H9 (cell line): ENCODE results near the gene NRBF2. TPM values are rescaled to one million over a fixed set of nuclear protein-coding genes. Genes with fewer than 3 reads are reported as not detected.

Source experiments
- DNase-seq: peaks from one replicate; pipeline ENCODE4 v3.0.0-alpha.2; 2017
- H2AFZ ChIP-seq: one replicate; pipeline ENCODE4 v1.6.1; 2013; ENCODE audit warnings: mild to moderate bottlenecking, low read length, control low read depth, moderate library complexity
- H2AK5ac ChIP-seq: 2 replicates; pipeline ENCODE4 v1.6.1; 2013; ENCODE audit warnings: low read length, control low read depth, mixed read lengths; ENCODE audit not compliant: insufficient read length
- H2BK120ac ChIP-seq: one replicate; pipeline ENCODE4 v1.6.1; 2013; ENCODE audit warnings: low read depth, mild to moderate bottlenecking, low read length, control low read depth, inconsistent platforms; ENCODE audit not compliant: poor library complexity, severe bottlenecking
- H2BK12ac ChIP-seq: 2 replicates; pipeline ENCODE4 v1.6.1; 2013; ENCODE audit warnings: low read length, control low read depth, mixed read lengths, low read depth; ENCODE audit not compliant: insufficient read length
- H2BK15ac ChIP-seq: 2 replicates; pipeline ENCODE4 v1.6.1; 2013; ENCODE audit warnings: low read depth, low read length, control low read depth
- H2BK20ac ChIP-seq: one replicate; pipeline ENCODE4 v1.6.1; 2013; ENCODE audit warnings: low read depth, mild to moderate bottlenecking, low read length, control low read depth, inconsistent platforms; ENCODE audit not compliant: poor library complexity, severe bottlenecking
- H2BK5ac ChIP-seq: 2 replicates; pipeline ENCODE4 v1.6.1; 2013; ENCODE audit warnings: low read length, control low read depth, mixed read lengths; ENCODE audit not compliant: insufficient read length
- H3K14ac ChIP-seq: 2 replicates; pipeline ENCODE4 v1.6.1; 2013; ENCODE audit warnings: low read length, control low read depth; ENCODE audit not compliant: insufficient read depth
- H3K18ac ChIP-seq: 2 replicates; pipeline ENCODE4 v1.6.1; 2013; ENCODE audit warnings: low read depth, mild to moderate bottlenecking, mixed read lengths, low read length, control low read depth; ENCODE audit not compliant: insufficient read length
- H3K23ac ChIP-seq: 2 replicates; pipeline ENCODE4 v1.6.1; 2013; ENCODE audit warnings: low read length, control low read depth, mixed read lengths, low read depth; ENCODE audit not compliant: insufficient read length
- H3K23me2 ChIP-seq: 2 replicates; pipeline ENCODE4 v1.6.1; 2013; ENCODE audit warnings: low read depth, mild to moderate bottlenecking, mixed read lengths, low read length, control low read depth; ENCODE audit not compliant: insufficient read length, poor library complexity, severe bottlenecking
- H3K27ac ChIP-seq: 2 replicates; pipeline ENCODE4 v1.5.1; 2013; ENCODE audit warnings: low read length, control low read depth, mixed read lengths, low read depth; ENCODE audit not compliant: insufficient read length
- H3K27me3 ChIP-seq: 2 replicates; pipeline ENCODE4 v1.6.1; 2013; ENCODE audit warnings: low read length, control low read depth, inconsistent platforms; ENCODE audit not compliant: insufficient read depth
- H3K4ac ChIP-seq: 2 replicates; pipeline ENCODE4 v1.6.1; 2013; ENCODE audit warnings: low read depth, mild to moderate bottlenecking, control low read depth, inconsistent platforms, low read length, moderate library complexity
- H3K4me1 ChIP-seq: 2 replicates; pipeline ENCODE4 v1.6.1; 2013; ENCODE audit warnings: low read length, control low read depth, inconsistent platforms; ENCODE audit not compliant: insufficient read depth
- H3K4me2 ChIP-seq: 2 replicates; pipeline ENCODE4 v1.6.1; 2013; ENCODE audit warnings: low read length, control low read depth, mixed read lengths; ENCODE audit not compliant: insufficient read length, insufficient read depth
- H3K56ac ChIP-seq: 2 replicates; pipeline ENCODE4 v1.6.1; 2013; ENCODE audit warnings: low read depth, mild to moderate bottlenecking, mixed read lengths, low read length, control low read depth; ENCODE audit not compliant: insufficient read length
- H3K79me1 ChIP-seq: 2 replicates; pipeline ENCODE4 v1.6.1; 2013; ENCODE audit warnings: low read depth, mild to moderate bottlenecking, moderate library complexity, low read length, control low read depth, inconsistent platforms; ENCODE audit not compliant: insufficient read depth, poor library complexity, severe bottlenecking
- H3K79me2 ChIP-seq: 2 replicates; pipeline ENCODE4 v1.6.1; 2013; ENCODE audit warnings: low read length, control low read depth, inconsistent platforms; ENCODE audit not compliant: insufficient read depth
- H3K9ac ChIP-seq: 2 replicates; pipeline ENCODE4 v1.6.1; 2013; ENCODE audit warnings: low read length, control low read depth, mixed read lengths; ENCODE audit not compliant: insufficient read length; ENCODE audit errors: extremely low read depth
- H3K9me3 ChIP-seq: one replicate; pipeline ENCODE4 v1.6.1; 2013; ENCODE audit warnings: low read depth, low read length, inconsistent platforms; ENCODE audit not compliant: control insufficient read depth
- H3T11ph ChIP-seq: one replicate; pipeline ENCODE4 v1.6.1; 2013; ENCODE audit warnings: mild to moderate bottlenecking, low read length, control low read depth, inconsistent platforms
- H4K20me1 ChIP-seq: one replicate; pipeline ENCODE4 v1.6.1; 2013; ENCODE audit not compliant: control insufficient read depth, insufficient read length, insufficient read depth
- H4K5ac ChIP-seq: 2 replicates; pipeline ENCODE4 v1.6.1; 2013; ENCODE audit warnings: low read depth, mild to moderate bottlenecking, mixed read lengths, low read length, control low read depth; ENCODE audit not compliant: insufficient read length
- H4K8ac ChIP-seq: replicated peaks from 2 replicates; pipeline ENCODE4 v1.6.1; 2013; ENCODE audit warnings: low read length, control low read depth, mixed read lengths, low read depth; ENCODE audit not compliant: insufficient read length
- H4K91ac ChIP-seq: 2 replicates; pipeline ENCODE4 v1.6.1; 2013; ENCODE audit warnings: low read depth, mild to moderate bottlenecking, moderate library complexity, mixed read lengths, low read length, control low read depth; ENCODE audit not compliant: insufficient read length
- H3K27ac Mint-ChIP-seq, 3 experiments: 2 replicates in 2 of 3; 3 replicates in 1 of 3; pipeline ENCODE4 v1.8.0; 2020 to 2021; ENCODE audit warnings: mixed read lengths in 3 of 3, mild to moderate bottlenecking in 1 of 3, moderate library complexity in 1 of 3
- H3K27me3 Mint-ChIP-seq: 2 replicates; pipeline ENCODE4 v1.8.0; 2021; ENCODE audit warnings: low read depth, mild to moderate bottlenecking, moderate library complexity, mixed read lengths
- H3K36me3 Mint-ChIP-seq, 3 experiments: 2 replicates in 2 of 3; 3 replicates in 1 of 3; pipeline ENCODE4 v1.8.0; 2020 to 2021; ENCODE audit warnings: low read depth in 3 of 3, mixed read lengths in 3 of 3; ENCODE audit not compliant: insufficient read depth in 1 of 3
- H3K4me1 Mint-ChIP-seq, 2 experiments: 2 replicates each; pipeline ENCODE4 v1.8.0; 2020; ENCODE audit warnings: mixed read lengths in 2 of 2
- H3K4me3 Mint-ChIP-seq, 2 experiments: 2 replicates in 1 of 2; 3 replicates in 1 of 2; pipeline ENCODE4 v1.8.0; 2020 to 2021; ENCODE audit warnings: mild to moderate bottlenecking in 2 of 2, mixed read lengths in 2 of 2, moderate library complexity in 1 of 2
- H3K9me3 Mint-ChIP-seq, 2 experiments: 2 replicates in 1 of 2; 3 replicates in 1 of 2; pipeline ENCODE4 v1.8.0; 2020; ENCODE audit warnings: mild to moderate bottlenecking in 2 of 2, mixed read lengths in 2 of 2, moderate library complexity in 1 of 2
- CTCF ChIP-seq: fragments of 200-600 bp; sonication (generic); conservative IDR thresholded peaks from 3 replicates; pipeline ENCODE4 v1.8.0; 2021; ENCODE audit warnings: antibody characterized with exemption, mild to moderate bottlenecking
- WGBS: extraction: QIAGEN DNeasy Blood & Tissue Kit; methylation state at CpG from one replicate; pipeline ENCODE4 v1.1.7; 2013; ENCODE audit warnings: missing lambda C conversion rate, low lambda C conversion rate, mixed read lengths; ENCODE audit not compliant: insufficient read length; ENCODE audit errors: extremely low coverage; 5-methylcytosine and 5-hydroxymethylcytosine counted together
- total RNA-seq: library from RNA; stranded (reverse); gene quantifications from 2 replicates; pipeline ENCODE4 v1.2.1, GENCODE V29; 2021

NRBF2 gene
- total RNA-seq, 1 experiment from 2014 or later: 30.1 TPM

DNA sequence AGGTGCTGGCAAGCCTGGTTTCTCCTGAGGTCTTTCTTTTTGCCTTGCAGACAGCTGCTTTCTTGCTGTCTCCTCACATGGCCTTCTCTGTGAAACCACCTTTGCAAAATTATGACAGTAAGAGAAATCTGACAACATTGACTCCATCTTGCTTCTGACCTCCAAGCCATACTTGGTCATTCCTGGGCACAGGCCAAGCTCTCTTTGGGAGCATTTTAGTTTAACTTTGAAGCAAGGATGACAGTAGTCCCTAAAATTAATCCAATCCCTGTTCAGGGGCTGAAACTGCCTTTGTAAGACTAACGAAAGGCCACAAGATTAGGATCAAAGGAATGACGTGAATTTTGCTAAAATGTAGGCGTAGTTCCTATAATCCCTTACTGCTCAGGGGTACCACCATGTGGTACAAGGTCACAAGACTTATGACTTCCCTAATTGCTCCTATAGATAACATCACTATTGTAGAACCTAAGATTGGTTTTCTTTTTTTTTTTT, 25.1 kb upstream of the NRBF2 start:
- Histone ChIP-seq H3K27ac (no peak overlapping the region), H4K8ac (no peak overlapping the region), H2BK120ac (no peak overlapping the region), H2BK15ac (no peak overlapping the region), H2BK12ac (no peak overlapping the region), H3K23me2 (no peaks in the 10 kb centered on the region), H3K14ac (no peak overlapping the region), H3K79me1 (no peaks in the 10 kb centered on the region), H3K4me1 (peaks cover 2% of the 10 kb centered on the region; the same call in 1 of the 2 replicates), H3K9ac (no peak overlapping the region), H3K4me2 (no peak overlapping the region), H3K4ac (no peak overlapping the region), H2BK20ac (no peak overlapping the region), H4K5ac (no peak overlapping the region), H3K18ac (no peak overlapping the region), H3T11ph (no peak overlapping the region), H4K91ac (no peak overlapping the region), H3K79me2 (no peaks in the 10 kb centered on the region), H3K27me3 (no peaks in the 10 kb centered on the region), H4K20me1 (no peaks in the 10 kb centered on the region), H2AK5ac (no peak overlapping the region), H3K9me3 (no peaks in the 10 kb centered on the region), H2BK5ac (no peak overlapping the region), H3K23ac (no peak overlapping the region), H2AFZ (no peak overlapping the region), H3K56ac (no peak overlapping the region)
- no peak for TF ChIP-seq CTCF
- H3K36me3 Mint-ChIP-seq: no peaks in the 10 kb centered on the region; a peak in 1 of 7 replicates
- H3K9me3 Mint-ChIP-seq: peaks cover 0 to 4% of the 10 kb centered on the region in 2 experiments; a peak in 2 of 5 replicates
- no peaks in the 10 kb centered on the region for H3K27me3 Mint-ChIP-seq
- no CpG with 5 or more reads among the region's 3 CpGs for WGBS
- no peak for DNase-seq
- peaks cover 19 to 28% of the 10 kb centered on the region in 2 experiments for H3K4me1 Mint-ChIP-seq
- H3K27ac Mint-ChIP-seq: no peak overlapping the region
- no peak overlapping the region for H3K4me3 Mint-ChIP-seq
